ENCODE measurements around the gene CDK13.
"Not testable (repeated sequence)": the region's sequence is repeated elsewhere in the genome, so short reads cannot be mapped to it uniquely, and the experiment has no call there.

CDK13 gene

DNA sequence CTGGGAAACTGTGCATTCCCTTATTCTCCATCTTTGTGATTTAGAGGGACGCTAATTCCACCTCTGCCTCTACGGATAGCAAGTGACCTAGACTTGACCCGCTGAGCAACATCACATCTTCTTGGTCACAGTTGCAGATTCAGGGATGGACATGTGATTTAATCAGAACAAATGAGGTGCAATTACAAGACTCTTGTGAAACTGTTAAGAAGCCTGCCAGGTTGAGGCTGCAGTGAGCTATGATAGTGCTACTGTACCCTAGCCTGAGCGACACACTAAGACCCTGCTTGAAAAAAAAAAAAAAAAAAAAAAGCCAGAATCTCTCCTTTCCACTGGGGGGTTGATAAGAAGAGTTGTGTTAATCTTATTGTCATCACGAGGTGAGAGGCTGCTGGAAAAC lies 170.0 kb downstream of the CDK13 start:
- ChIA-PET POLR2A (no interaction called here), CTCF (no interaction called here)
- TF ChIP-seq, protein P1, sequence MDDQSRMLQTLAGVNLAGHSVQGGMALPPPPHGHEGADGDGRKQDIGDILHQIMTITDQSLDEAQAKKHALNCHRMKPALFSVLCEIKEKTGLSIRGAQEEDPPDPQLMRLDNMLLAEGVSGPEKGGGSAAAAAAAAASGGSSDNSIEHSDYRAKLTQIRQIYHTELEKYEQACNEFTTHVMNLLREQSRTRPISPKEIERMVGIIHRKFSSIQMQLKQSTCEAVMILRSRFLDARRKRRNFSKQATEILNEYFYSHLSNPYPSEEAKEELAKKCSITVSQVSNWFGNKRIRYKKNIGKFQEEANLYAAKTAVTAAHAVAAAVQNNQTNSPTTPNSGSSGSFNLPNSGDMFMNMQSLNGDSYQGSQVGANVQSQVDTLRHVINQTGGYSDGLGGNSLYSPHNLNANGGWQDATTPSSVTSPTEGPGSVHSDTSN (CRISPR knock-in tag; IDR thresholded peaks at IDR 0.05), result no peak
- TF ChIP-seq ZNF785 (tag by site-specific recombination; IDR thresholded peaks at IDR 0.05) (no peak), ZNF555 (tag by site-specific recombination; conservative IDR thresholded peaks at IDR 0.05) (no peak), YY2 (tag by site-specific recombination; IDR thresholded peaks at IDR 0.05) (no peak), ZNF510 (tag by site-specific recombination; IDR thresholded peaks at IDR 0.05; ENCODE audit: insufficient replicate concordance) (no peak), ZNF521 (tag by site-specific recombination; IDR thresholded peaks at IDR 0.05) (no peak), EGR2 (tag by site-specific recombination; IDR thresholded peaks at IDR 0.05; ENCODE audit: low read depth) (no peak), ZSCAN16 (tag by site-specific recombination; IDR thresholded peaks at IDR 0.05) (no peak), GFI1B (tag by site-specific recombination; IDR thresholded peaks at IDR 0.05) (no peak), ZNF660 (tag by site-specific recombination; IDR thresholded peaks at IDR 0.05) (no peak), ZNF132 (tag by site-specific recombination; IDR thresholded peaks at IDR 0.05; ENCODE audit: borderline replicate concordance) (no peak), ZNF184 (tag by site-specific recombination; IDR thresholded peaks at IDR 0.05) (no peak), FEZF1 (tag by site-specific recombination; IDR thresholded peaks at IDR 0.05) (no peak), ZNF394 (tag by site-specific recombination; IDR thresholded peaks at IDR 0.05; ENCODE audit: borderline replicate concordance) (no peak)
- TF ChIP-seq, protein P2, sequence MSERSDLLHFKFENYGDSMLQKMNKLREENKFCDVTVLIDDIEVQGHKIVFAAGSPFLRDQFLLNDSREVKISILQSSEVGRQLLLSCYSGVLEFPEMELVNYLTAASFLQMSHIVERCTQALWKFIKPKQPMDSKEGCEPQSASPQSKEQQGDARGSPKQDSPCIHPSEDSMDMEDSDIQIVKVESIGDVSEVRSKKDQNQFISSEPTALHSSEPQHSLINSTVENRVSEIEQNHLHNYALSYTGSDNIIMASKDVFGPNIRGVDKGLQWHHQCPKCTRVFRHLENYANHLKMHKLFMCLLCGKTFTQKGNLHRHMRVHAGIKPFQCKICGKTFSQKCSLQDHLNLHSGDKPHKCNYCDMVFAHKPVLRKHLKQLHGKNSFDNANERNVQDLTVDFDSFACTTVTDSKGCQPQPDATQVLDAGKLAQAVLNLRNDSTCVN (tag by site-specific recombination; optimal IDR thresholded peaks at IDR 0.05), result no peak
- Histone ChIP-seq H3K27ac (ENCODE audit: extremely low read depth, low read depth, low read length) (no peak overlapping the region), H3K4me3 (ENCODE audit: low read depth, low read length) (no peak overlapping the region), H3K9me3 (ENCODE audit: control insufficient read depth, insufficient read depth, low read depth, low read length) (no peaks in the 10 kb centered on the region), H3K36me3 (ENCODE audit: control insufficient read depth in 2 of 2, insufficient read depth in 1 of 2, low read length in 2 of 2) (no peaks in the 10 kb centered on the region; a peak in 1 of 3 replicates), H3K4me1 (ENCODE audit: control insufficient read depth, insufficient read depth, low read length) (no peaks in the 10 kb centered on the region)

DNA sequence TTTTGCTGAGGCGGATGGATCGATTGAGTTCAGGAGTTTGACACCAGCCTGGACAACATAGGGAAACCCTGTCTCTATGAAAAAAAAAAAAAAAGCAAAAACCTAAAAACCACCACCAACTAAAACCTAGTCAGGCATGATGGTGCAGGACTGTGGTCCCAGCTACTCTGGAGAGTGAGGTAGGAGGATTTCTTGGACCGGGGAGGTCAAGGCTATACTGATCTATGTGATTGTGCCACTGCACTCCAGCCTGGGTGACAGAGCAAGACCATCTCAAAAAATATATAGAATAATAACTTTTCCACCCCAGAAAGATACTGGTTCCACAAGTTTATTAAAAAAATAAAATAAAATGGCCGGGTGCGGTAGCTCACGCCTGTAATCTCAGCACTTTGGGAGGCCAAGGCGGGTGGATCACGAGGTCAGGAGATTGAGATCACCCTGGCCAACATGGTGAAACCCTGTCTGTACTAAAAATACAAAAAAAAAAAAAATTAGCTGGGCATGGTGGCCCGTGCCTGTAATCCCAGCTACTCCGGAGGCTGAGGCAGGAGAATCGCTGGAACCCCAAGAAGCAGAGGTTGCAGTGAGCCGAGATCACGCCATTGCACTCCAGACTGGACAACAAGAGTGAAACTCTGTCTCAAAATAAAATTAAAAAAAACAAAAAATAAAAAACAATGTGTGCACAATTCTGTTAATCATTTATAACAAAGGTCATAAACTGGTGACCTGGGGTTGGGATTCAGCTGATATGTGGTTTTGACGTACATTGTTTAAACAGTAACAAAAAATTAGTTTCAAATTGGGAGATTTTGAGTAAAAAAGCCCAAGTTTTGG lies 172.3 kb downstream of the CDK13 start:
- H3K36me3 ChIP-seq (ENCODE audit: control insufficient read depth in 2 of 2, insufficient read depth in 1 of 2, low read length in 2 of 2); CTCF ChIA-PET; POLR2A ChIA-PET: not testable (repeated sequence)

DNA sequence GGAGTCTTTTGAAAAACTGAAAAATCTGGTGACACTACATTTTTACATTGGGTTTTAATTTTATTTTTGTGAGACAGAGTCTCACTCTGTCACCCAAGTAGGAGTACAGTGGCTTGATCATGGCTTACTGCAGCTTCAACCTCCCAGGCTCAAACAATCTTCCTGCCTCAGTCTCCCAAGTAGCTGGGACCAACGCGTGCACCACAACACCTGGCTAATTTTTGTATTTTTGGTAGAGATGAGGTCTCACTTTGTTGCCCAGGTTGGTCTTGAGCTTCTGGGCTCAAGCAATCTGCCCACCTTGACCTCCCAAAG lies 172.8 kb downstream of the CDK13 start:
- Histone ChIP-seq H3K9me3 (ENCODE audit: control insufficient read depth, insufficient read depth, low read depth, low read length) (no peaks in the 10 kb centered on the region), H3K27ac (ENCODE audit: extremely low read depth, low read depth, low read length) (no peak overlapping the region), H3K4me1 (ENCODE audit: control insufficient read depth, insufficient read depth, low read length) (no peaks in the 10 kb centered on the region), H3K36me3 (ENCODE audit: control insufficient read depth in 2 of 2, insufficient read depth in 1 of 2, low read length in 2 of 2) (no peaks in the 10 kb centered on the region; a peak in 1 of 3 replicates), H3K4me3 (ENCODE audit: low read depth, low read length) (no peak overlapping the region)
- CTCF ChIA-PET, result no interaction called here
- POLR2A ChIA-PET, result no interaction called here
- no peak for TF ChIP-seq ZNF211 (tag by site-specific recombination; IDR thresholded peaks at IDR 0.05; ENCODE audit: low read depth)
- no peak for TF ChIP-seq ZNF664 (tag by site-specific recombination; IDR thresholded peaks at IDR 0.05)
- no peak for TF ChIP-seq ZNF366 (tag by site-specific recombination; conservative IDR thresholded peaks at IDR 0.05)
- no peak for TF ChIP-seq ZNF114 (tag by site-specific recombination; IDR thresholded peaks at IDR 0.05)
- no peak for TF ChIP-seq GFI1B (tag by site-specific recombination; IDR thresholded peaks at IDR 0.05)
- no peak for TF ChIP-seq ZBTB17 (tag by site-specific recombination; IDR thresholded peaks at IDR 0.05)
- TF ChIP-seq GLIS2 (tag by site-specific recombination; IDR thresholded peaks at IDR 0.05), result no peak
- TF ChIP-seq, protein P3, sequence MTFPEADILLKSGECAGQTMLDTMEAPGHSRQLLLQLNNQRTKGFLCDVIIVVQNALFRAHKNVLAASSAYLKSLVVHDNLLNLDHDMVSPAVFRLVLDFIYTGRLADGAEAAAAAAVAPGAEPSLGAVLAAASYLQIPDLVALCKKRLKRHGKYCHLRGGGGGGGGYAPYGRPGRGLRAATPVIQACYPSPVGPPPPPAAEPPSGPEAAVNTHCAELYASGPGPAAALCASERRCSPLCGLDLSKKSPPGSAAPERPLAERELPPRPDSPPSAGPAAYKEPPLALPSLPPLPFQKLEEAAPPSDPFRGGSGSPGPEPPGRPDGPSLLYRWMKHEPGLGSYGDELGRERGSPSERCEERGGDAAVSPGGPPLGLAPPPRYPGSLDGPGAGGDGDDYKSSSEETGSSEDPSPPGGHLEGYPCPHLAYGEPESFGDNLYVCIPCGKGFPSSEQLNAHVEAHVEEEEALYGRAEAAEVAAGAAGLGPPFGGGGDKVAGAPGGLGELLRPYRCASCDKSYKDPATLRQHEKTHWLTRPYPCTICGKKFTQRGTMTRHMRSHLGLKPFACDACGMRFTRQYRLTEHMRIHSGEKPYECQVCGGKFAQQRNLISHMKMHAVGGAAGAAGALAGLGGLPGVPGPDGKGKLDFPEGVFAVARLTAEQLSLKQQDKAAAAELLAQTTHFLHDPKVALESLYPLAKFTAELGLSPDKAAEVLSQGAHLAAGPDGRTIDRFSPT (tag by site-specific recombination; IDR thresholded peaks at IDR 0.05), result no peak
- no peak for TF ChIP-seq ZNF521 (tag by site-specific recombination; IDR thresholded peaks at IDR 0.05)
- no peak for TF ChIP-seq ZNF544 (tag by site-specific recombination; IDR thresholded peaks at IDR 0.05)
- TF ChIP-seq, protein P4, sequence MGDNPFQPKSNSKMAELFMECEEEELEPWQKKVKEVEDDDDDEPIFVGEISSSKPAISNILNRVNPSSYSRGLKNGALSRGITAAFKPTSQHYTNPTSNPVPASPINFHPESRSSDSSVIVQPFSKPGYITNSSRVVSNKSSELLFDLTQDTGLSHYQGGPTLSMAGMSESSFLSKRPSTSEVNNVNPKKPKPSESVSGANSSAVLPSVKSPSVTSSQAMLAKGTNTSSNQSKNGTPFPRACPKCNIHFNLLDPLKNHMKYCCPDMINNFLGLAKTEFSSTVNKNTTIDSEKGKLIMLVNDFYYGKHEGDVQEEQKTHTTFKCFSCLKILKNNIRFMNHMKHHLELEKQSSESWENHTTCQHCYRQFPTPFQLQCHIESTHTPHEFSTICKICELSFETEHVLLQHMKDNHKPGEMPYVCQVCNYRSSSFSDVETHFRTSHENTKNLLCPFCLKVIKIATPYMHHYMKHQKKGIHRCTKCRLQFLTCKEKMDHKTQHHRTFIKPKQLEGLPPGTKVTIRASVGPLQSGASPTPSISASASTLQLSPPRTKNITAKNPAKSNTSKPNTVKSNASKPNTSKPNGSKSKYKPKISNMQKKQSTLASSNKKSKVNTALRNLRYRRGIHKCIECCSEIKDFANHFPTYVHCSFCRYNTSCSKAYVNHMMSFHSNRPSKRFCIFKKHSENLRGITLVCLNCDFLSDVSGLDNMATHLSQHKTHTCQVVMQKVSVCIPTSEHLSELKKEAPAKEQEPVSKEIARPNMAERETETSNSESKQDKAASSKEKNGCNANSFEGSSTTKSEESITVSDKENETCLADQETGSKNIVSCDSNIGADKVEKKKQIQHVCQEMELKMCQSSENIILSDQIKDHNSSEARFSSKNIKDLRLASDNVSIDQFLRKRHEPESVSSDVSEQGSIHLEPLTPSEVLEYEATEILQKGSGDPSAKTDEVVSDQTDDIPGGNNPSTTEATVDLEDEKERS (tag by site-specific recombination; IDR thresholded peaks at IDR 0.05), result no peak

More for the DNA sequence above, 172.3 kb downstream of the CDK13 start:
- not testable (repeated sequence) for H3K4me3 ChIP-seq (ENCODE audit: low read depth, low read length); H3K4me1 ChIP-seq (ENCODE audit: control insufficient read depth, insufficient read depth, low read length); H3K27ac ChIP-seq (ENCODE audit: extremely low read depth, low read depth, low read length); H3K9me3 ChIP-seq (ENCODE audit: control insufficient read depth, insufficient read depth, low read depth, low read length)
